ENCODE data around the gene PRRT4.

Gene PRRT4

DNA sequence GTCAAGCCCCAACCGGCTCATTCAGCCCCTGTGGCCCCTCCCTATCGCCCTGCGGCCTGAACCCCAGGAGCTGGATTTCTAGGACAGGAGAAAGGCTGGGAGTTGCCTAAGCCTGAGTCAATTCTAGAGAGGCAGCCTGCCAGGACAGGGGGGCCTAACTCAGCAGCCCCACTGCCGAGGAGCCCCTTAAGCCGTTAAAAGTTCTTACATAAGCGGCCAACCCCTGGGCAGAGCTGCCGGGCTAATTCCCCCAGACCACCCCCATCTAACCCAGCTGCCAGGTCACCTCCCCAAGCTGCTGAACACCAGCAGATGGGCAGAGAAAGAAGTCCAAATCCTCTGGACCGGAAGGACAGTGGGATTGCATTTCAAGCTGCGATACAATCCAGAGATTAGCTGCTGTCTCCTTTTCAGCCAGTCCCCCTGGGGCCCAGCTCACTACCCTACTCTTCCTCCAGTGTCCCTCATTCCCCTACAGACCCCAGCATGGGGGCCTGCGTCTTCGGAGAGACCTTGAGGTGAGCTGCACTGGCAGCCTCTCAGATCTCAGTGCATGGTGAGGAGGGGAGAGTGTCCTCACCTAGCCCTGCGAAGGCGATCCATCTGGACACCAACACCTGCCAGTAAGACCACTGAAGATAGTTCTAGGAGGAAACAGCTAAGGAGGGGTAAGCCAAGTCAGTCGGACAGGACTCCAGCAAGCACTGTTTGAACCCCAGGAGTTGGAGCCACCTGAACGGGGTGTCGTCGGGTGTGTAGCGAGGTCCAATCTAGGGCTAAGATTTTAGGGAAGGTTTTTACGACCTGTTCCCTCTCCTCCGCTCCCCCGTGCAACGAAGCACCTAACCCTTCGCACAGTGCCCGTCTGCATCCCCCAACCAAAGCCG, 47.5 kb upstream of the PRRT4 start:
- WGBS: 27% methylated on average over 12 of the region's 25 CpGs
- no peak overlapping the region for H2BK120ac ChIP-seq (ENCODE audit: low read depth, low read length)

DNA sequence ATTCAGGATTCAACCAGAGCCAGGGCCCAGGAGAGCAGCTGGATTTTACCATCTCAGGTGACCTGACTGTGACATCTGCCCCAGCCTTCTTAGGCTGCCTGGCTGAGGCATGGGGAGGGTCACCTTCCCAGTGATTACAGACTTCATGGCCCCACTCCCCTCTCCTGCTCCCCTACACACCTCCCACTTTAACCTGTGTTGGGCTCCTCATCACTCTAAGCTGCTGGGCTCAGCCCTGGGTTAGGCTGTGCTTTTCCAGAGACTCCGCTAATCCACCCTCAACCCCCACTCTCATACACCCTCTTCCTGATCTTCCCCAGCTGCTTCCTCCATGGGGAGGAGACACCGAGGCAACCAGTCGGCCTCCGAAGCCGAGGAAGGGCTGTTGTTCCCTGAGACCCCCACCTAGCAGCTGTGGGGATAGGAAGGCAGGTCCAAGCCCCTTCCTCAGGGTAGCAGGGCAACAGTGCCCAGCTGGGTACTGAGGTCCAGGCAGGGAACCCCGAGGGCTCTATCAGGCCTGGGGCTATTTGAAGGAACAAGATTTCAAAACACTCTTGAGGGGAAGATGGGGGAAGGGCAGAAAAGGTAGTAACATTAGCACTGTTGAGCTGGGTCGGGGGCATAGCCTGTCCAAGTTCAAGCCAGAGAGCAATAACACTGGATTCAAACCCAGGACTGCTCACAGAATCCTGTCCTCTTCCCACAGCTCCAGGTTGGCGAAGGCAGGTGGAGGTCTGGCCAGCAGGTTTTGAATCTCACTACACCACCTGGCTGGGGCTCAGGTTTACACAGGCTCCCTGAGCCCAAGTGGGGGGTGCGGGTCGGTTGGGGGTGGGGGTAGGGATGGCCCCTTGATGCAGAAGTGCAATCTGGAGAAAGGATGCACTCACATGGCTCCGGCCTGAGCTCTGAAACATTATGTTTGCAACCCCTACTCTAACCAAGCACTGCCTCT, 46.5 kb upstream of the PRRT4 start:
- Histone ChIP-seq H3K79me1 (replicated peaks; ENCODE audit: low read length, poor library complexity, severe bottlenecking) (peaks cover 5% of the 10 kb centered on the region), H3K9me3 (ENCODE audit: control insufficient read depth, low read length) (no peaks in the 10 kb centered on the region), H2AFZ (ENCODE audit: low read depth, low read length) (no peak overlapping the region), H2BK5ac (ENCODE audit: low read depth, low read length, poor library complexity, severe bottlenecking) (no peak overlapping the region), H3K4me1 (ENCODE audit: control insufficient read depth, insufficient read depth, low read depth, low read length) (peaks cover 32% of the 10 kb centered on the region), H3K4ac (ENCODE audit: low read depth in 1 of 2, low read length in 2 of 2) (peak overlapping the region; percentile 2 to 25), H3K27me3 (ENCODE audit: control insufficient read depth in 1 of 2, insufficient read depth in 1 of 2, low read length in 2 of 2) (peaks cover 0 to 5% of the 10 kb centered on the region in 2 experiments), H2BK12ac (ENCODE audit: low read length in 2 of 2) (peak overlapping the region in 1 of 2 experiments; percentile 49), H3K23ac (ENCODE audit: low read length in 2 of 2) (no peak overlapping the region), H4K91ac (ENCODE audit: low read length) (no peak overlapping the region), H3K4me3 (ENCODE audit: insufficient read depth in 1 of 2, low read depth in 1 of 2, low read length in 2 of 2) (peak overlapping the region in 1 of 2 experiments; percentile 94), H2AK5ac (ENCODE audit: low read length, severe bottlenecking) (no peak overlapping the region), H4K8ac (ENCODE audit: low read length) (no peak overlapping the region), H3K14ac (ENCODE audit: low read length in 2 of 2) (no peak overlapping the region), H2BK15ac (ENCODE audit: low read depth, poor library complexity, severe bottlenecking) (no peak overlapping the region), H2BK120ac (ENCODE audit: low read depth, low read length) (no peak overlapping the region), H3K4me2 (ENCODE audit: low read length, poor library complexity, severe bottlenecking) (no peak overlapping the region), H3K9ac (ENCODE audit: low read length) (no peak overlapping the region), H3K18ac (ENCODE audit: low read depth in 1 of 2, low read length in 2 of 2) (peak overlapping the region; percentile 24 to 51), H3K27ac (ENCODE audit: low read length, poor library complexity, severe bottlenecking) (no peak overlapping the region), H3K36me3 (ENCODE audit: control insufficient read depth in 1 of 2, insufficient read depth in 2 of 2, low read depth in 1 of 2, low read length in 2 of 2) (peaks cover 1% of the 10 kb centered on the region in 2 experiments)
- WGBS: 71% methylated on average over 7 of the region's 11 CpGs
- no peak for DNase-seq

More for the DNA sequence above, 47.5 kb upstream of the PRRT4 start:
- Histone ChIP-seq H3K18ac (ENCODE audit: low read depth in 1 of 2, low read length in 2 of 2) (peak overlapping the region; percentile 22 to 38), H2BK12ac (ENCODE audit: low read length in 2 of 2) (peak overlapping the region; percentile 27 to 81), H4K8ac (ENCODE audit: low read length) (peak overlapping the region; percentile 19), H2AFZ (ENCODE audit: low read depth, low read length) (peak overlapping the region; percentile 29), H4K91ac (ENCODE audit: low read length) (peak overlapping the region; percentile 5), H3K9me3 (ENCODE audit: control insufficient read depth, low read length) (no peaks in the 10 kb centered on the region), H2BK5ac (ENCODE audit: low read depth, low read length, poor library complexity, severe bottlenecking) (no peak overlapping the region), H3K4me3 (ENCODE audit: insufficient read depth in 1 of 2, low read depth in 1 of 2, low read length in 2 of 2) (peak overlapping the region; percentile 66 to 94), H3K79me1 (replicated peaks; ENCODE audit: low read length, poor library complexity, severe bottlenecking) (peaks cover 2% of the 10 kb centered on the region), H3K23ac (ENCODE audit: low read length in 2 of 2) (peak overlapping the region in 1 of 2 experiments; percentile 32), H3K4me1 (ENCODE audit: control insufficient read depth, insufficient read depth, low read depth, low read length) (peaks cover 32% of the 10 kb centered on the region), H3K36me3 (ENCODE audit: control insufficient read depth in 1 of 2, insufficient read depth in 2 of 2, low read depth in 1 of 2, low read length in 2 of 2) (no peaks in the 10 kb centered on the region), H3K27ac (ENCODE audit: low read length, poor library complexity, severe bottlenecking) (no peak overlapping the region), H3K14ac (ENCODE audit: low read length in 2 of 2) (peak overlapping the region in 1 of 2 experiments; percentile 35), H3K4me2 (ENCODE audit: low read length, poor library complexity, severe bottlenecking) (peak overlapping the region; percentile 81), H2BK15ac (ENCODE audit: low read depth, poor library complexity, severe bottlenecking) (peak overlapping the region; percentile 49), H3K9ac (ENCODE audit: low read length) (peak overlapping the region; percentile 85), H3K4ac (ENCODE audit: low read depth in 1 of 2, low read length in 2 of 2) (peak overlapping the region in 1 of 2 experiments; percentile 25), H2AK5ac (ENCODE audit: low read length, severe bottlenecking) (no peak overlapping the region), H3K27me3 (ENCODE audit: control insufficient read depth in 1 of 2, insufficient read depth in 1 of 2, low read length in 2 of 2) (peaks cover 4 to 11% of the 10 kb centered on the region in 2 experiments)
- peak; percentile 40 for DNase-seq

DNA sequence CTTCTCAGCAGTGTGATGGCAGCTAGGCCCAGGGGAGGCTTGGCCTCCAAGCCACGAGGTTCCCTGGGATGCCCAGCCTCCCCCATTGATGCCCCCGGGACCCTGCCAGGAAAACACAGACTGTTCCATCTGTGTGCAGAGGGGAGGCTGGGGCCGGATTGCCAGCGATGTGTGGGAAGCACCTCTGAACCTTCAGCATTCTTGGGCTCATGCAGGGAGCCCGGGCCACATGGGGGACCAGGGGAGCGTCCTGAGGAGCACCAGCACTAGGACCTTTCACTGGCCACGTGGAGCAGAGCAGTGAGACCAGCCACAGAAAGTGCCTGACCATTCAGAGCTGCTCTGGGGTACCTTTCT, 45.7 kb upstream of the PRRT4 start:
- Histone ChIP-seq H3K18ac (ENCODE audit: low read depth in 1 of 2, low read length in 2 of 2) (no peak overlapping the region), H4K91ac (ENCODE audit: low read length) (peak overlapping the region; percentile 6), H3K27ac (ENCODE audit: low read length, poor library complexity, severe bottlenecking) (no peak overlapping the region), H3K36me3 (ENCODE audit: control insufficient read depth in 1 of 2, insufficient read depth in 2 of 2, low read depth in 1 of 2, low read length in 2 of 2) (peaks cover 3 to 10% of the 10 kb centered on the region in 2 experiments), H3K27me3 (ENCODE audit: control insufficient read depth in 1 of 2, insufficient read depth in 1 of 2, low read length in 2 of 2) (peaks cover 0 to 5% of the 10 kb centered on the region in 2 experiments), H2BK120ac (ENCODE audit: low read depth, low read length) (no peak overlapping the region), H3K4ac (ENCODE audit: low read depth in 1 of 2, low read length in 2 of 2) (no peak overlapping the region), H2BK5ac (ENCODE audit: low read depth, low read length, poor library complexity, severe bottlenecking) (no peak overlapping the region), H3K4me1 (ENCODE audit: control insufficient read depth, insufficient read depth, low read depth, low read length) (peaks cover 32% of the 10 kb centered on the region), H2BK12ac (ENCODE audit: low read length in 2 of 2) (peak overlapping the region in 1 of 2 experiments; percentile 49), H3K79me1 (replicated peaks; ENCODE audit: low read length, poor library complexity, severe bottlenecking) (peaks cover 5% of the 10 kb centered on the region), H2BK15ac (ENCODE audit: low read depth, poor library complexity, severe bottlenecking) (no peak overlapping the region), H3K9ac (ENCODE audit: low read length) (no peak overlapping the region), H2AFZ (ENCODE audit: low read depth, low read length) (no peak overlapping the region), H3K4me3 (ENCODE audit: insufficient read depth in 1 of 2, low read depth in 1 of 2, low read length in 2 of 2) (no peak overlapping the region), H3K14ac (ENCODE audit: low read length in 2 of 2) (no peak overlapping the region), H3K4me2 (ENCODE audit: low read length, poor library complexity, severe bottlenecking) (no peak overlapping the region), H3K23ac (ENCODE audit: low read length in 2 of 2) (peak overlapping the region in 1 of 2 experiments; percentile 23), H2AK5ac (ENCODE audit: low read length, severe bottlenecking) (no peak overlapping the region), H4K8ac (ENCODE audit: low read length) (no peak overlapping the region), H3K9me3 (ENCODE audit: control insufficient read depth, low read length) (no peaks in the 10 kb centered on the region)
- WGBS: 82% methylated on average over 7 of the region's 7 CpGs
- no peak for DNase-seq

All from mesenchymal stem cell (in vitro differentiated cells and primary cell).